Occipital lobe (tissue), 2 donors: Measurements from ENCODE around the gene TFAM. TPM values are rescaled to one million over a fixed set of nuclear protein-coding genes. Genes with fewer than 3 reads are reported as not detected.
"Not testable (repeated sequence)": the region's sequence is repeated elsewhere in the genome, so short reads cannot be mapped to it uniquely, and the experiment has no call there.

Source experiments
- DNase-seq: peaks from one replicate; lab custom pipeline; 2025; lab: John Stamatoyannopoulos, UW
- total RNA-seq: library from RNA; depleted of rRNA; stranded (reverse); fragments of >200 nt; gene quantifications from one replicate; pipeline ENCODE4 v1.2.3, GENCODE V29; 2014

The TFAM gene
- total RNA-seq, 1 donor from 2014 or later: 53.0 TPM

DNA sequence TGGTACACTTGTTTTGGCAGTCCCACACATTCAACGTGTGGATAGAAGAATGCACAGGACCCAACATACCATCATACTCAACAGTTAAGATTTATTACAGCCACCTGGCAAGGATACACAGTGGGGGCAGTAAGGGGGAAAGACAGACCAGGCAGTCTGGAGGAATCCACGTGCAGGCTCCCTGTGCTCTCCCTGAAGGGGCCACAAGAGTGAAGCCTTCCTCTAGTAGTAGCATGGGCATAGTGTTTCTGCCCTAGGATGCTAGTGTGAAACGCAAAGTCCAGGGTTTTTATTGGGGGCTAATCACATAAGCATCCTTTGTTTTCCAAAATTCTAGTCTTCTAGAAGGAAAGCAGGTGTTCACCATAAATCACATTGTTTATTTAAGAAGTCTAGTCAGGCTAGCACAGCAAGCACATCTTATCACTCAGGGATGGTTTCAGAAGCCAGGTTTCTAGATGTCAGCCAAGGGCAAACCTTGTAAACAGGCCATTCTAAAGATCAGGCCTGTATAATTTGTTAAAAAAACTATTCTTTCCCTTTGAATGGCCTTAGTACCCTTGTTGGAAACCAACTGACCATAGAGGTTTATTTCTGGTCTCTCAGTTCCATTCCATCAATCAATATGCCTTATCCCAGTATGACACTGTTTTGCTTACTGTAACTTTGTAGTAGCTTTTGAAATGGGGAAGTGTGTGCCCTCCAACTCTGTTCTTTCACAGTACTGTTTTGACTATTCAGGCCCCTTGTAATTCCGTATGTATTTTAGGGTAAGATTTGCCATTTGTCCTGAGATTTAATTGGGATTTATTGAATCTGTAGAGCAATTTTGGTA is 12.4 kb upstream of the TFAM start:
- no peak for DNase-seq

- no peak for DNase-seq
These were observed 11.8 kb upstream of the TFAM start for GRCh38 chr10:58373442-58373827.

- no peak for DNase-seq
These were observed 2.7 kb upstream of the TFAM start for GRCh38 chr10:58382489-58382995.

DNA sequence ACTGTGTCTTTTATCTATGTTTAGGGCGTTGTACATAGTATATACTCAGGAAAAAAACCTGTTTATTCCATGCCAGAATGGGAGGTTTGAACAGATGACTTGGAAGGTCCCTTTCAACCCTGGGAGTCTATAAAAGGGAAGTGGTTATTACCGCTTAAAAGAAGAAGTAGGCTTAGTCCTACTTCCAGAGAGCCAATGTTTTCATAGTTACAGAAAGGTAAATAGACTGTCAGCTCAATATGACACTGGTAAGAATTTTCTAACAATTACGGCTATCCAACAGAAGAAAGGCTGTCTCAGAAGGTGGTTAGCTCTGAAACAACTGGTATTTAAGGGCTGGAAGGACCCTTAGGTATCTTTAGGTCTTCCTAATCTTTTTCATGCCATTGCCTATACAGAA is 1.1 kb upstream of the TFAM start:
- DNase-seq: no peak

GRCh38 chr10:58384544-58384998 is 639 bp upstream of the TFAM start:
- DNase-seq: no peak

- no peak for DNase-seq
These were observed 538 bp downstream of the TFAM start for GRCh38 chr10:58385784-58386112.

- DNase-seq: no peak
These were observed 3.8 kb downstream of the TFAM start for GRCh38 chr10:58389024-58389423.

DNA sequence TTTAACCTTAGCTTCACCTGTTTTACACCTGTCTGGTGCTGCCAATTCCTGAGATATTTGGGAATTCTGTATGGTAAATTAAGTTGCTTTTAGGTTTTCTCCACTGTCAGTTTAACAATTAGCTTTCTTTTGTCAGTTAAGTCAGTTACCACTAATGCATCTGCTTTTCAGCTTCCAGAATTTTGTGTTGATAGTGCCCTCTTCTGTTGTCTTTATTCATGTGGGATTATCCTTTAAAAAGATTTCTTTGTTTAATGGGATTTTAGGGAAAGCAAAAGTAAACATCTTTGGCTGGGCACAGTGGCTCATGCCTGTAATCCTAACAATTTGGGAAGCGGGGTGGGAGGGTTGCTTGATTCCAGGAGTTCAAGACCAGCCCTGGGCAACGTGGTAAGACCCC is 8.1 kb downstream of the TFAM start:
- DNase-seq: no peak

- no peak for DNase-seq
These were observed 9.3 kb downstream of the TFAM start for GRCh38 chr10:58394471-58394870.

DNA sequence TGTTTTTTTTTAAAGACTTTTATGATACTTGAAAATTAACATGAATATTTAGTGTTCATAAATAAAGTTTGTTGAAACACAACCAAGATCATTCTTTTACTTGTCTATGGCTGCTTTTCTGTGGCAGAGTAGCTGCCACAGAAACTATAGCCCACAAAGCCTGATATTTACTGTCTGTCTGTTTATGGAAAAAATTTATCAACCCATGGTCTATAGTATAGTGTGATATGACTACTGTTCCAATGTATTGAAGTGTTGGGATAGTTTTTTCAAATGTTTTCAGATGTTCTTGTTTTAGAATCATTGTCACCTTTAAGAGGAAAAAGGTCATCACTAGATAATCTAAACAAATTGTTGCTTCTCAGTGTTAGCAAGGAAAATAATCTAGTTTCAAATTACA is 10.8 kb downstream of the TFAM start:
- no peak for DNase-seq

GRCh38 chr10:58397830-58398229 is 12.6 kb downstream of the TFAM start:
- no peak for DNase-seq

DNA sequence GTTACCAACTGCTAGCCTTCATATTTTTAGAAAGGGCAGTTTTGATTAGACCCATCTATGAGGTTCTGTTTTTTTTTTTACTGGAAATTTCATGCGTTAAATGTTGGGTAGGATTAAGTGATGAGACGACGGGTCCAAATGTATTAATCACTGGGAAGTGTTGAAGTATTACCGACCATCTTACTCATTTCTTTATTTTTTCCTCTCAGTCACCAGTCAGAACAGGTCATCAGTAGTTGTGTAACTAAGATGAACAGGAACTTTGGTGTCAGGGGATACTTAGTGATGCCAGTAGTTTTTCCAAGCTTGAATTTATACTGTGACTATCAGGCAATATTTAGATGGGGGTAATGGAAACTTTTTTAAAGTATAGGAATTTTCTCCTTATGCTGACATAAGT is 14.2 kb downstream of the TFAM start:
- DNase-seq: no peak

DNA sequence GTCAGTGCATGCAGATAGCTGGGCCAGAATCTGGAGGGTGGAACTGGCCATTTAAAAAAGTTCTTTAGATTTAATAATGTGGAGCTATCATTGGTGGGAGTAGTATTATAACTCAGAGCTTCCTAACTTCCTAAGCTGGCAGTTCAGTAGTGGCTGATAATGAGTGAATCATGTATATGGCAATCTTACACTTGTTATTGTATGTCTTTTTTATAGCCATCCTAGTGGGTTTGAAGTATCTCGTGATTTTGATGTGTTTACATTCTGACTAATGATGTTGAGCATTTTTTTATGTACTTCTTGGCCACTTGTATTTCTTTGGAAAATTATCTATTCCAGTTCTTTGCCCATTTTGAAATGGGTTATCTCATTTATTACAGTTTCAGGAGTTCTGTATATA is 15.4 kb downstream of the TFAM start:
- no peak for DNase-seq

DNA sequence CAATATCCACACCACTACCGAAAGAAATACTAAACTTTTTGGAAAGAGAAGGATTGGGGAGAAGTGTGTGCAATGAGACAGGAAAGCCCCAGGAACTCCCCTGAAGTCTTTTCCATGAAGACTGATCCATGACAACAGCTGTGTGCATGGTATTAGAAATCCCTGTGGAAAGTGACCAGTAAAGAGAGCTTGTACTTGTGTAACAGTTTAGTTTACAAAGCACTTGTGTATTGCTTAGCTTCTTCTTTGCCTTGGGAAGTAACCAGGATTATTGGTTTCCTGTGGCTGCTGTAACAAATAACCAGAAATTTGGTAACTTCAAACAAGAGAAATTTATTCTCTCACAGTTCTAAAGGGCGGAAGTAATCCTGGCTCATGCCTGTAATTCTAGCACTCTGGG is 18.8 kb downstream of the TFAM start:
- no peak for DNase-seq

- DNase-seq: no peak
These were observed 24.9 kb downstream of the TFAM start for GRCh38 chr10:58409956-58410610.

DNA sequence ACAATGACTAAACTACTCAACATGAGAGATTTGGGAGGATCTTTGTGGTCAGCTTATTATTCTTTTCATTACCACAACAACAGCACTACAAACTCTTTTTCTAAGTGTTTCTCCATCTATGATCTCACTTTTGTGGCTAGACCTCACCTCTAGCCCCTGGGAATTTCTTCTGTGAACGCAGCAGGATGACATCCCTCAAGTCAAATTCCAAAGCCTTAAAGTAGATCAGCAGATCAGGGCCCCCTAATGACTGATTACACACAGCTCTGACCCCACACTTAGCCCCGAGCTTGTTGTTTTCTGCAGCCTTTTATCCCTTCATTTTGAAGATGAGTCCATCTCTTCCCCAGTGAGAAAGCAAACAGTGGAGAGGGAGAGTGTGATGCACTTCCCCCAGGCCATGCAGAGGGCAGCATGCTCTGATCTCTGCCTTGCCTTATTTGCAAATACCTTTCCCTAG is 27.3 kb downstream of the TFAM start:
- no peak for DNase-seq

- DNase-seq: no peak
These were observed 29.2 kb downstream of the TFAM start for GRCh38 chr10:58414270-58415041.

- no peak for DNase-seq
These were observed 30.5 kb downstream of the TFAM start for GRCh38 chr10:58415757-58416156.

DNA sequence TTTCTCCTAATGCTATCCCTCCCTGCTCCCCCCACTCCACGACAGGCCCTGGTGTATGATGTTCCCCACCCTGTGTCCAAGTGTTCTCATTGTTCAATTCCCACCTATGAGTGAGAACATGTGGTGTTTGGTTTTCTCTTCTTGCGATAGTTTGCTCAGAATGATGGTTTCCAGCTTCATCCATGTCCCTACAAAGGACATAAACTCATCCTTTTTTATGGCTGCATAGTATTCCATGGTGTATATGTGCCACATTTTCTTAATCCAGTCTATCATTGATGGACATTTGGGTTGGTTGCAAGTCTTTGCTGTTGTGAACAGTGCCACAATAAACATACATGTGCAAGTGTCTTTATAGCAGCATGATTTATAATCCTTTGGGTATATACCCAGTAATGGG is 32.7 kb downstream of the TFAM start:
- not testable (repeated sequence) for DNase-seq

DNA sequence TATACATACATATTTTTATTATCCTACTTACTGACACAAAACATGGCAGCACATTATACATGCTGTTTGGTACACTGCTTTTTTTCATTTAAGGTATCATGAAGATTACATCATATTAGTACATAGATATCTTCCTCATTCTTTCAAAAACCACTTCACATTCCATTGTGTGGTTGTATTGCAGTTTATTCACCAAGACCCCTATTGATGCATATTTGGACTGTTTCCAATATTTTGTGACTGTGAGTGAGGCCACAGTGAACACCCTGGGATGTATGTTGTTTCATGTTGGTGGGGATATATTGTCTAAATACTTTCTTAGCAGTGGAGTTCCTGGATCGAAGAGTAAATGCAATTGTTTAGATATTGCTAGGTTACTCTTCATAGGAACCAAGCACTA is 39.0 kb downstream of the TFAM start:
- no peak for DNase-seq

DNA sequence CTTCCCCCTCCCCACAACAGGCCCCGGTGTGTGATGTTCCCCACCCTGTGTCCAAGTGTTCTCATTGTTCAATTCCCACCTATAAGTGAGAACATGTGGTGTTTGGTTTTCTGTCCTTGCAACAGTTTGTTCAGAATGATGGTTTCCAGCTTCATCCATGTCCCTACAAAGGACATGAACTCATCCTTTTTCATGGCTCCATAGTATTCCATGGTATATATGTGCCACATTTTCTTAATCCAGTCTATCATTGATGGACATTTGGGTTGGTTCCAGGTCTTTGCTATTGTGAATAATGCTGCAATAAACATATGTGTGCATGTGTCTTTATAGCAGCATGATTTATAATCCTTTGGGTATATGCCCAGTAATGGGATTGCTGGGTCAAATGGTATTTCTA is 43.2 kb downstream of the TFAM start:
- DNase-seq: not testable (repeated sequence)

- DNase-seq: no peak
These were observed 46.7 kb downstream of the TFAM start for GRCh38 chr10:58431903-58432302.
